OCI-LY1 (cell line): ENCODE measurements around the gene ZNF341.
A peak's percentile ranks its signal among the peaks of the same experiment; 100 is the strongest.

Source experiments
- H2AFZ ChIP-seq: fragments of 200-600 bp; sonication (generic), shearing (Covaris generic); 2 replicates; pipeline ENCODE4 v1.6.0; 2014; ENCODE audit warnings: antibody characterized with exemption, mild to moderate bottlenecking, low read length
- H3F3A ChIP-seq: fragments of 200-600 bp; sonication (generic), shearing (Covaris generic); 2 replicates; pipeline ENCODE4 v1.6.0; 2014; ENCODE audit warnings: mild to moderate bottlenecking, antibody characterized with exemption, low read length, moderate library complexity; ENCODE audit not compliant: insufficient read depth
- H3K27ac ChIP-seq: fragments of 200-600 bp; sonication (generic); 2 replicates; pipeline ENCODE4 v1.5.1; 2014; ENCODE audit warnings: low read length, mixed run types, mild to moderate bottlenecking, low read depth; ENCODE audit not compliant: poor library complexity, severe bottlenecking
- H3K27me3 ChIP-seq: fragments of 200-600 bp; sonication (generic); 2 replicates; pipeline ENCODE4 v1.6.0; 2014; ENCODE audit warnings: antibody characterized with exemption, mild to moderate bottlenecking, low read length, moderate library complexity; ENCODE audit not compliant: insufficient read depth
- H3K36me3 ChIP-seq: fragments of 200-600 bp; sonication (generic); 2 replicates; pipeline ENCODE4 v1.6.1; 2014; ENCODE audit warnings: mild to moderate bottlenecking, antibody characterized with exemption, low read length, moderate library complexity, mixed read lengths; ENCODE audit not compliant: insufficient read depth
- H3K4me1 ChIP-seq: fragments of 200-600 bp; sonication (generic); 2 replicates; pipeline ENCODE4 v1.5.1; 2014; ENCODE audit warnings: mild to moderate bottlenecking, low read length, moderate library complexity; ENCODE audit not compliant: insufficient read depth, severe bottlenecking
- H3K4me2 ChIP-seq: fragments of 200-600 bp; sonication (generic), shearing (Covaris generic); 2 replicates; pipeline ENCODE4 v1.6.1; 2014; ENCODE audit warnings: low read length
- H3K4me3 ChIP-seq: fragments of 200-600 bp; sonication (generic); 2 replicates; pipeline ENCODE4 v1.5.1; 2014; ENCODE audit warnings: low read length, low read depth, mild to moderate bottlenecking, mixed read lengths; ENCODE audit not compliant: poor library complexity, severe bottlenecking
- H3K79me2 ChIP-seq: fragments of 200-600 bp; shearing (Covaris generic); 2 replicates; pipeline ENCODE4 v1.6.1; 2016; ENCODE audit warnings: mixed run types, low read length, mixed read lengths; ENCODE audit not compliant: insufficient read depth
- H3K9ac ChIP-seq: fragments of 200-600 bp; sonication (generic), shearing (Covaris generic); 2 replicates; pipeline ENCODE4 v1.6.1; 2014; ENCODE audit warnings: mild to moderate bottlenecking, low read length, mixed read lengths
- H3K9me2 ChIP-seq: fragments of 200-600 bp; sonication (generic), shearing (Covaris generic); 2 replicates; pipeline ENCODE4 v1.6.1; 2014; ENCODE audit warnings: low read depth, mild to moderate bottlenecking, low read length, mixed read lengths
- H3K9me3 ChIP-seq: fragments of 200-600 bp; shearing (Covaris generic); 2 replicates; pipeline ENCODE4 v1.6.1; 2014; ENCODE audit warnings: low read length, mixed read lengths
- H4K20me1 ChIP-seq: fragments of 200-600 bp; sonication (generic), shearing (Covaris generic); 2 replicates; pipeline ENCODE4 v1.6.0; 2016; ENCODE audit warnings: mild to moderate bottlenecking, low read length; ENCODE audit not compliant: insufficient read depth
- EZH2 ChIP-seq: fragments of 200-600 bp; sonication (generic), shearing (Covaris generic); IDR thresholded peaks from 2 replicates; pipeline ENCODE4 v1.8.0; 2017; ENCODE audit warnings: borderline replicate concordance, mixed run types, mild to moderate bottlenecking, antibody characterized with exemption, low read length, moderate library complexity, mixed read lengths
- TF ChIP-seq, protein P1 (sequence below): fragments of 200-600 bp; sonication (generic), shearing (Covaris generic); IDR thresholded peaks from 2 replicates; pipeline ENCODE4 v1.5.1; 2017; ENCODE audit warnings: mild to moderate bottlenecking, antibody characterized with exemption, low read length, moderate library complexity, mixed read lengths

ZNF341 gene

DNA sequence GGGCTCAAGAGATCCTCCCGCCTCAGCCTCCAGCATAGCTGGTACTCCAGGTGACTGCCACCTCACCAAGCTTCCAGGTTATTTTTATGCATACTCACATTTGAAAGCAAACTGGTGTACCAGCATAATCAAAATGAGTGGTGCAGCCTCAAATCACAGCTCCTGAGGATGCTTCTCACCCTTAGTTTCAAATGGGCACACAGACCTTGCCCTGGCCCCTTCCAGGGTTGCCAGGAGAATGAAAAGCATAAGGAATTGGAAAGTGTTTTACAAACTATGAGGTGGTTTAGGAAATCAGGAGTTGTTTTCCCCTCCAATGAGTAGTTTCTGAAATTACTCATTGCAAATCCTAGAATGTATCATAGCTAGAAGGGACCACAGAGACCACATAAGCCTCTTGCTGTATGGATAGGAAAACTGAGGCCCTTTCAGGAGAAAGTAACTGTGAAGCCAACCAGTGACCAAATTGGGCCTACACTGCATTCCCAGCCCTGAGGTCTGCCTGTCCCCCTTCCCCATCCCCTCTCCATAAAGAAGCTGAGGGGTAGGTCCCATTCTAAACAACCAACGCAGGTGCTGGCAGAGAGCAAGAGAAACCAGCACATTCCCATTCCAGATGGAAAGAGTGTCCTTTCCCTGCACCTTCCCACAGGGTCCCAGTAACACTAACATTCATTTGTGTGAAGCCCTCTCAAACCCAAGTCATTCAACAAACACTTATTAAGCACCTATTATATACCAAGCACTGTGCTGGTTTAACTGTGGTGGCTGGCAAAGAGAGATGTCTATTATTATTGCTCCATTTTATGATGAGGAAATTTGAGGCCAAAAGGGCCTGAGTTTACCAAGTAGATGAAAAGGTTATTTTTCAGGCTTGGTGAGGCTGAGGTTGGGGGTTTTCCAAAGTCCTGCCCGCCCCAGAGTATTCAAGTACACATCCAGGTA, 43.5 kb upstream of the ZNF341 start:
- H3K9me2 ChIP-seq = no peaks in the 10 kb centered on the region
- no peaks in the 10 kb centered on the region for H3F3A ChIP-seq
- 0 out of 2 replicates have a peak, but pooled peaks cover 3% of the 10 kb centered on the region for H3K36me3 ChIP-seq
- H3K79me2 ChIP-seq = peaks cover 17% of the 10 kb centered on the region
- no peaks in the 10 kb centered on the region for H3K9me3 ChIP-seq
- H3K4me3 ChIP-seq = no peak overlapping the region
- H3K27me3 ChIP-seq = no peaks in the 10 kb centered on the region
- peak overlapping the region; percentile 81 for H3K27ac ChIP-seq
- TF ChIP-seq, protein P1, sequence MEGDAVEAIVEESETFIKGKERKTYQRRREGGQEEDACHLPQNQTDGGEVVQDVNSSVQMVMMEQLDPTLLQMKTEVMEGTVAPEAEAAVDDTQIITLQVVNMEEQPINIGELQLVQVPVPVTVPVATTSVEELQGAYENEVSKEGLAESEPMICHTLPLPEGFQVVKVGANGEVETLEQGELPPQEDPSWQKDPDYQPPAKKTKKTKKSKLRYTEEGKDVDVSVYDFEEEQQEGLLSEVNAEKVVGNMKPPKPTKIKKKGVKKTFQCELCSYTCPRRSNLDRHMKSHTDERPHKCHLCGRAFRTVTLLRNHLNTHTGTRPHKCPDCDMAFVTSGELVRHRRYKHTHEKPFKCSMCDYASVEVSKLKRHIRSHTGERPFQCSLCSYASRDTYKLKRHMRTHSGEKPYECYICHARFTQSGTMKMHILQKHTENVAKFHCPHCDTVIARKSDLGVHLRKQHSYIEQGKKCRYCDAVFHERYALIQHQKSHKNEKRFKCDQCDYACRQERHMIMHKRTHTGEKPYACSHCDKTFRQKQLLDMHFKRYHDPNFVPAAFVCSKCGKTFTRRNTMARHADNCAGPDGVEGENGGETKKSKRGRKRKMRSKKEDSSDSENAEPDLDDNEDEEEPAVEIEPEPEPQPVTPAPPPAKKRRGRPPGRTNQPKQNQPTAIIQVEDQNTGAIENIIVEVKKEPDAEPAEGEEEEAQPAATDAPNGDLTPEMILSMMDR = no peak
- TF ChIP-seq EZH2 = no peak
- peaks cover 64% of the 10 kb centered on the region for H3K4me1 ChIP-seq
- H3K9ac ChIP-seq = peak overlapping the region; percentile 13; the same call in 1 of the 2 replicates
- H3K4me2 ChIP-seq = no peak overlapping the region
- H4K20me1 ChIP-seq = no peaks in the 10 kb centered on the region
- H2AFZ ChIP-seq = no peak overlapping the region

DNA sequence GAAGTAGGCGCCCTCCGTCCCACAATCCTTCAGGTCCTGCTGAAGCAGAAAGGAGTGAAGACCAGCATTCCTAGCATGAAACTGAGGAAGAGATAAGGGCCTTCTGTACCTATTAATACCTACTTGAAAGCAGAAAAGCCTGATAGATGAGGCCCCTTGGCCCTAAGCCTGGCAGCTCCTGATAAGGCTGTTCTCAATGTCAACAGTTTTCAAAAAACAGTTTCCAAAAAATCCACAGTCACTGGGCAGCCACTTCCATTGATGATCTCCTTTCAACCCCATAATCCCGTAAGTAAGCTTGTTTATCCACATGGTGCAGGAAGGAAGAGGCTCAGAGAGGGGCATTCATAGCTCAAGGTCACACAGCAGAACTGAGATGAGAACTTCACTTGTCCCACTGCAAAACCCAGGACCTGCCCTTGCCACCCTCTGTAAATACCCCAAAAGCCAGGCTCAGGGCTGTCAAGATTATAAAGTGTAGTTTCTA, 42.8 kb upstream of the ZNF341 start:
- H4K20me1 ChIP-seq = no peaks in the 10 kb centered on the region
- no peaks in the 10 kb centered on the region for H3K27me3 ChIP-seq
- 0 out of 2 replicates have a peak, but pooled peaks cover under 1% of the 10 kb centered on the region for H3K36me3 ChIP-seq
- no peak overlapping the region for H3K4me2 ChIP-seq
- TF ChIP-seq EZH2 = no peak
- TF ChIP-seq, protein P1 = no peak
- peaks cover 12% of the 10 kb centered on the region for H3K79me2 ChIP-seq
- no peaks in the 10 kb centered on the region for H3K9me3 ChIP-seq
- no peaks in the 10 kb centered on the region for H3K9me2 ChIP-seq
- H3K27ac ChIP-seq = peak overlapping the region; percentile 81
- no peak overlapping the region for H3K4me3 ChIP-seq
- peaks cover 64% of the 10 kb centered on the region for H3K4me1 ChIP-seq
- H2AFZ ChIP-seq = no peak overlapping the region
- H3K9ac ChIP-seq = peak overlapping the region; percentile 11; the same call in 1 of the 2 replicates
- no peaks in the 10 kb centered on the region for H3F3A ChIP-seq

DNA sequence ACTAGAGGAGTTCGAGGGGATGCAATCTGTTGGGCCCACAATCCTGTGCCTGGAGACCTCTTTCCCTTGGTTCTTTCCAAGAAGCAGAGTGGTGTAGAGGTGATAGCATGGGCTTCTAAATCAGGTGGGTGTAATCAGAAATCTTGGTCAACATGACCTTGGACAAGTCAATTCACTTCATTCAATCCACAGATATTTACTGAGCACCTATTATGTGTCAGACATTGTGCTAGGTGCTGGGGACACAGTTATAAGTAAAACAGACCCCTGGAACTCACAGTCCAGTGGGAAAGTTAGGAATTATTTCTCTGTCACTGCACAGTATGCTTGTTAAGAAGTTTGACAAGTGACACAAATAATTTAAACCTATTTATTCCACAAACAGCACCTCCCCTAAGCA, 42.3 kb upstream of the ZNF341 start:
- Histone ChIP-seq H3K4me3 (no peak overlapping the region), H3K27me3 (no peaks in the 10 kb centered on the region), H3K4me2 (no peak overlapping the region), H3K4me1 (peaks cover 64% of the 10 kb centered on the region), H2AFZ (no peak overlapping the region), H3K9me3 (no peaks in the 10 kb centered on the region), H3K36me3 (no peaks in the 10 kb centered on the region), H4K20me1 (no peaks in the 10 kb centered on the region), H3K9ac (no peak overlapping the region), H3K79me2 (peaks cover 6% of the 10 kb centered on the region), H3K27ac (peak overlapping the region; percentile 81), H3K9me2 (no peaks in the 10 kb centered on the region), H3F3A (no peaks in the 10 kb centered on the region)
- TF ChIP-seq, protein P1 = no peak
